Suppressor macrophage treated with lipopolysaccharide for 1 hour (primary cell): ENCODE data around the gene DGKH.
A peak's percentile ranks its signal among the peaks of the same experiment; 100 is the strongest.

Experiments
- DNase-seq, 3 donors: peaks; one replicate each; pipeline ENCODE4 v3.0.0-alpha.2; 2020 to 2022

Gene DGKH, protein sequence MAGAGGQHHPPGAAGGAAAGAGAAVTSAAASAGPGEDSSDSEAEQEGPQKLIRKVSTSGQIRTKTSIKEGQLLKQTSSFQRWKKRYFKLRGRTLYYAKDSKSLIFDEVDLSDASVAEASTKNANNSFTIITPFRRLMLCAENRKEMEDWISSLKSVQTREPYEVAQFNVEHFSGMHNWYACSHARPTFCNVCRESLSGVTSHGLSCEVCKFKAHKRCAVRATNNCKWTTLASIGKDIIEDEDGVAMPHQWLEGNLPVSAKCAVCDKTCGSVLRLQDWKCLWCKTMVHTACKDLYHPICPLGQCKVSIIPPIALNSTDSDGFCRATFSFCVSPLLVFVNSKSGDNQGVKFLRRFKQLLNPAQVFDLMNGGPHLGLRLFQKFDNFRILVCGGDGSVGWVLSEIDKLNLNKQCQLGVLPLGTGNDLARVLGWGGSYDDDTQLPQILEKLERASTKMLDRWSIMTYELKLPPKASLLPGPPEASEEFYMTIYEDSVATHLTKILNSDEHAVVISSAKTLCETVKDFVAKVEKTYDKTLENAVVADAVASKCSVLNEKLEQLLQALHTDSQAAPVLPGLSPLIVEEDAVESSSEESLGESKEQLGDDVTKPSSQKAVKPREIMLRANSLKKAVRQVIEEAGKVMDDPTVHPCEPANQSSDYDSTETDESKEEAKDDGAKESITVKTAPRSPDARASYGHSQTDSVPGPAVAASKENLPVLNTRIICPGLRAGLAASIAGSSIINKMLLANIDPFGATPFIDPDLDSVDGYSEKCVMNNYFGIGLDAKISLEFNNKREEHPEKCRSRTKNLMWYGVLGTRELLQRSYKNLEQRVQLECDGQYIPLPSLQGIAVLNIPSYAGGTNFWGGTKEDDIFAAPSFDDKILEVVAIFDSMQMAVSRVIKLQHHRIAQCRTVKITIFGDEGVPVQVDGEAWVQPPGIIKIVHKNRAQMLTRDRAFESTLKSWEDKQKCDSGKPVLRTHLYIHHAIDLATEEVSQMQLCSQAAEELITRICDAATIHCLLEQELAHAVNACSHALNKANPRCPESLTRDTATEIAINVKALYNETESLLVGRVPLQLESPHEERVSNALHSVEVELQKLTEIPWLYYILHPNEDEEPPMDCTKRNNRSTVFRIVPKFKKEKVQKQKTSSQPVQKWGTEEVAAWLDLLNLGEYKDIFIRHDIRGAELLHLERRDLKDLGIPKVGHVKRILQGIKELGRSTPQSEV

GRCh38 chr13:42048342-42048683 lies at the start of gene DGKH:
TSS of gene DGKH (plus strand) at chr13:42048648. CDS start at chr13:42048774, 126 bp downstream.
- DNase-seq, result no peak

GRCh38 chr13:42000846-42001245 lies 47.6 kb upstream of the DGKH start:
- no peak for DNase-seq

- DNase-seq, result no peak
Measured at GRCh38 chr13:42001580-42001979, 46.9 kb upstream of the DGKH start.

DNA sequence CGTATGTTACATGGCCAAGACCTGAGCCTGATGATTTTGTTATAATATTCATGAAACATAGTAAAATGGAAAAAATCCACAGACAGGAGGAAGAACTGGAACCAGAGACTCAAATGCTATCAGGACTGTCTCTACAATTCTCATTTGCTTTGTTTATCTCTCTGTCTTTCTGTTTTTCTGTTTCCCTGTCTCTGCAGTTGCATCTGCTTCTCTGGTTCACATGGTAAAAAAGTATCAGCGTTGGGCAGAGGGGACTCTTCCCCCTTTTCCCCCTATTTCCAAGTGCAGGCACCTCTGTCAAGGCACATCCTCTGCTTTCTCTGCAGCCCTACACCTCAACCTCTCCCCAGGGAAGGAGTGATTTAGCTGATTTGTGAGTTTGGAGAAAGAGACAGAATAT lies 46.4 kb upstream of the DGKH start:
- DNase-seq, result no peak

DNA sequence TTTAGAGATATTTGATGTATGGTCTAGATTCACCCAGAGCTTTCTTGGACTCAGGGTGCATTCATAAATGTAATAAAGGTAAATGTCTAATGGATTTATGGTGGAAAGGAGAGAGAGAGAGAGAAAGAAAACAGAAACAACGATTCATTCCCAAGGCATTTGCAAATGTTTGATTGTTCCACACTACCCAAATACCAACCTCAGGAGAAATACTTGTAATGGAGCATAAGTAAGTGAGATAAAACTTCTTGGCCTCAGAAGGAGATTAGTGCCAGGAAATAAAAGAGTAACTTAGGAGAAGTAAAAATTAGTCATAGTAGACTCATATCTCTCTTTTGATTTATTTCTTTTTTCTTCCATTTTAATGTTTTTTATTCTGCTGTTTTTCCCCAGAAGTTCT lies 40.6 kb upstream of the DGKH start:
- DNase-seq, result no peak

GRCh38 chr13:42009057-42009456 lies 39.4 kb upstream of the DGKH start:
- DNase-seq, result no peak

DNA sequence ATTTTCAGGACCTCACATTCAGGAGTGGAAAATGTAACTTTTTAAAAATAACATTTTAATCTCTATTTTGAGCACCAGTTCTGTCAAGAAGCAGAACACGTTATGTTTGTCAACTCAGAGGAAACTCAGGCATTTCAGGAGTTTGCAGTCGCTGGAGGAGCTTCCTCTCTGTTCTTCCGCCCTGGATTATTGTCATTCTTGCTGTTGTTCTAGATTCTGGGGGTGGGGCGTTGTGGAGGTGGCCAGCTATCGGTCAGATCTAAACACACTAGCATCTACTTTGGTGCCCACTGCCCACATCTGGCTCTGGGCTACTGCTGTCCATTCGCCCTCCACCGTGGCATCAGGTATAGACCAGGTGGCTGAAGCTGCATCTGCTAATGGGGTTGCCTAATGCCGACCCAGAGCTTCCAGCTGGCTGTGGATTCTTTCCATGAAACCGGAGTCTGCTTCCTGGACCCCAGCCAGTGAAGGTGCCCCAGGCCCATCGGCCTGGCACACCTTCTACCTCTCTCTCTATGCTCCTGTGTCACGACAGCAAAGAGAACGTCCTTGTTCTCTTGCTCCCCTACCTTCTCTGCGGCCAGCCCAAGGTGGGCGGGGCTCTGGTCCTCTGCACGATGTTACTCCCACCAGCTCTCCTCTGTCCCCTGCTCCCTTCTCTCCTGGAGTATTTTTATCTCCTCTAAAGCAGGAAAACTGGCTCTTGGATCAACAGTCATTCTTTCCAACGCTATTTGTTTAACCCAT lies 36.7 kb upstream of the DGKH start:
- DNase-seq, result no peak

- DNase-seq, result no peak
Measured at GRCh38 chr13:42014119-42014518, 34.3 kb upstream of the DGKH start.

DNA sequence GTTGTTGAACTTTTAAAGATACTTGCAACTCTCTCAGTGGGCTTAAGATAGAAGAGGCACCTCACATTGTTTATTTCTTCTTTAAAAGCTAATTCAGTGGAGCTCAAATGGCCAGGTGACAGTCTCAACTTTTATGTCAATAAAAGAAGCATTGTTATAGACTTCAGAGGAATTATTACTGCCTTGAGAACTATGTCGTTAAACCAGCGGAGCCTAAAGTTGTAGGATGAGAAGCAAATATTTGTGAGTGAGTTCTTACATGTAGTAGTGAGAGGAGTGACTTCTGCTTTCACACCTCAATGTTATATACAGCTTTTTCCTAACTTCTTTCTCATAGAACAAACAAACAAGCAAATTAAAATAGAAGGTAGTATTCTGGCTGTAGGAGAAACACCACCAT lies 31.2 kb upstream of the DGKH start:
- DNase-seq, result no peak

- DNase-seq, result no peak
Measured at GRCh38 chr13:42021851-42022250, 26.6 kb upstream of the DGKH start.

GRCh38 chr13:42022336-42022735 lies 26.1 kb upstream of the DGKH start:
- no peak for DNase-seq

- no peak for DNase-seq
Measured at GRCh38 chr13:42022796-42023493, 25.5 kb upstream of the DGKH start.

DNA sequence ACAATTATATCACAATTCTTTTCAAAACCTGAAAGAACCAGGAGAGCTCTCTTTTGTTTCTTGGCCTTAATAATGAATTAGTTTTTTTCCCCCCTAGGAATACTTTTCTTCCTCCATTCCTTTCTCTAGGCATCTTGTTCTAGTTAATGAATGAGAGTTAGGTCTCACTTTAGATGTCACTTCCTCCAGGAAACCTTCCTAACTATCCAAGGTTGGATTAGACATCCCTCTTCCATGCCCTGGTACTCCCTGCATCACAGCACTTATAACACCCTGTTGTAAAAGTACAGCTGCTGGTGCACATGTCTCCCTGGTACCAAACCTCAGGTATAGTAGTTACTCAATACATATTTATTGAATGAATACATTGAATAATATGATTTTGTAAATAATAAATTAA lies 21.2 kb upstream of the DGKH start:
- no peak for DNase-seq

DNA sequence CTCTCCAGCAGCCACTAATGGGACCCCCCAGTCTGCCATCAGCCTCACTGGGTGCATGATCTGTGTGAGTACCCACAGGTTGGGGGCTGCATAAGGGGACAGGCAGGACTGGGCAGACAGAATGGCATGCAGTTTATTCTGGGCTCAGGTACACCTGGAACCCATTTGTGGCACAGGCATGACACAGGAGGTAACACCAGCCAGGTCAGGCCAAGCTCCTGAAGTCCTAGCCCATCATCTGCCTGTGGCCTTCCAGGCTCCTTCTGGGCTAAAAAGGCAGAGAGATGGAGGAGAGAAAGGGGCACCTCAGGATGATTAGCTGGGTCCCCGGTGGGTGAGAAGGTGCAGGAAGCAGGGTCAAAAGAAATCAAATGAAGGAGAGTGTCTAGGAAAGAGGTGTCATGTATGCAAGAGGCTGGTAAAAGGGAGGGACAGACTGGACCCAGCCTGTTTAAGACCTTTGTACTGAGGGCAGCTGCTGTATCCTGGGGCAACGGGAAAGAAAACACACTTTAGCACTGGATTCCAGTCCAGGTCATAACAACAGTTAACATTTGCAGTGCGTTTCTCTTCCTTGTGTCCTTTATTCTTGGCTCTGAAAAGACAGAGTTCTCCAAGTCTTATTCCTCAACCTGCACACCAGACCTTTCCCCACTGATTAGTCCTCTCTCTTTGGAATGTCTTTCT lies 20.2 kb upstream of the DGKH start:
- no peak for DNase-seq

DNA sequence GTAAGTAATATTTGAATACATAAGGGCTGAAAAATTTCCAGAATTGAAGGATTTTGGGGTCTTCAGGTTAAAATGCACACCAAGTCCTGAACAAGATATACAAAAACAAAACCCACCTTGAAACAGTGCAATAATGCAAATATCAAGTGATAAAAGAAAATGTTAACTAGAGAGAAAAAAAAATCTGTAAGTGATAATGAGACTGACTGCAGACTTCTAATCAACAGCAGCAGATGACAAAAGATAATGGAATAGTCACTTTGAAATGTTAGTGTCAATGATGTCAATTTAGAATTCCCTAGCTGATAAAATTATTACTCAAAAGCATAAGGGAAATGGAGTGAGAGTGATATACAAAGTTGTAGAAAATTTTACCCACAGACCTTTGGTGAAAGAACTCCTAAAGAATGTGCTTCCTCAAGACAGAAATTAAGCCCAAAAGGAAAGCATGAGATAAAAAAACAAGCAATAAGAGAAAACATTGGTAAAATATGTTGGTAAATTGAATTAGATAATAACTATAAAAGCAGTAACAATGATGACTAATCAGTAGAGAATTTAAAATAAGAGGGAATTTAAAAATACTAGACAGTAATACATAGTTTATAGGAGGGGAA lies 12.4 kb upstream of the DGKH start:
- no peak for DNase-seq

DNA sequence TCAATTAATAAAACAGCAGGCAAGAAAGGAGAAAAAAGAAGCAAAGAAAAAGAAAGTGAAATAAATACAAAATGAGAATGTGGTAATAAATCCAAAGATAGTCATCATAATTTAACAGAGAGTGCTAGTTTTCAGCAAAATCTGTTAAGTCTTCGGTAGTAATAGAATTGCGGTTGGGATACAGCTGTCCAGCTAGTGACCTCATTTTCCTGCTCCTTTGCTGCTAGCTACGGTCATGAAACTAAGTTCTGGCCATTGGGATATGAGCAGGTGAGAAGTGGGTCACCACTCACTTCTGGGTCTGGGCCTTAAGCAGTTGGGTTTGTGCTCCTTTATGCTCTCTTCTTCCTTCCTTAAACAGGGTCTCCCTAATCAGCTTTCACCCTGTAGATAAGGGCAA lies 11.7 kb upstream of the DGKH start:
- DNase-seq, result no peak

- no peak for DNase-seq
Measured at GRCh38 chr13:42038661-42039456, 9.6 kb upstream of the DGKH start.

GRCh38 chr13:42039457-42039945 lies 8.9 kb upstream of the DGKH start:
- peak; percentile 31 to 38 (median 36) for DNase-seq

- peak; percentile 93 to 98 (median 96) for DNase-seq
Measured at GRCh38 chr13:42039946-42040729, 8.3 kb upstream of the DGKH start.
